ENCODE measurements around the gene AMOTL1.

AMOTL1 gene

DNA sequence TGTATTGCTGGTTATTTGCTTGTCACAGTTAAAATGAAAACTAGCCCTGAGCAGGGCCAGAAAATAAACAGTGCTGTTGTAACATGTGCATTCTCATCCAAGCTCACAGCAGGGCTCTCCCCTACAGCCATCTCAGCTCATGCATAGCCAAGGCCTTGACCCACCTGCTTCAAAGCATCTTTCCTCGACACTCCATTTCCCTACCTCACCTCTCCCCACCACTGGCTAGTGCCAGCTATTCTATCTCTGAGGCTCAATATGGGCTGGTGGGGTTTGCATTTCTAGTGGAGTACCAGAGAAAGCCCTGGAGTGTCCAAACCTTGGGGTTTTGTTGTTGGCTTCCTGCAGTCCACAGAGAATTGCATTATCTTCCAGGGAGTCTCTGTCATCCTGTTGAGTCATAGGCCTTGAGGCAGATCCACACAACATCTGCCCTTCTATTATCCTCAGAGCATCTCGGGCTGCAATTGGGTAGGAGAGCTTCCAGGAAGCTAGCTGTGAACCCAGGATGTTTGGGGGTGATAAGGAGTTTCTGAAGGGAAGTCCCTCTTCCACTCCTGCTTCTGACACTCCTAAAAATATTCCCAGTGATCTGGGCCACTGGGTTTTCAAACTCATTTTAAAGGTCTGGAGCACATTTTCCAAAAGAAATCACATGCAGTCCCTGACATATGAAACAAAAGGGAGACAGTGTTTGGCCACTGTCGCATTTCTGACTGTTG lies 36.1 kb upstream of the AMOTL1 start:
- Histone ChIP-seq H3K4me1 (ENCODE audit: control insufficient read depth, insufficient read depth, low read length) (peaks cover 9% of the 10 kb centered on the region), H3K9me3 (ENCODE audit: control insufficient read depth, insufficient read depth, low read length) (no peaks in the 10 kb centered on the region)

DNA sequence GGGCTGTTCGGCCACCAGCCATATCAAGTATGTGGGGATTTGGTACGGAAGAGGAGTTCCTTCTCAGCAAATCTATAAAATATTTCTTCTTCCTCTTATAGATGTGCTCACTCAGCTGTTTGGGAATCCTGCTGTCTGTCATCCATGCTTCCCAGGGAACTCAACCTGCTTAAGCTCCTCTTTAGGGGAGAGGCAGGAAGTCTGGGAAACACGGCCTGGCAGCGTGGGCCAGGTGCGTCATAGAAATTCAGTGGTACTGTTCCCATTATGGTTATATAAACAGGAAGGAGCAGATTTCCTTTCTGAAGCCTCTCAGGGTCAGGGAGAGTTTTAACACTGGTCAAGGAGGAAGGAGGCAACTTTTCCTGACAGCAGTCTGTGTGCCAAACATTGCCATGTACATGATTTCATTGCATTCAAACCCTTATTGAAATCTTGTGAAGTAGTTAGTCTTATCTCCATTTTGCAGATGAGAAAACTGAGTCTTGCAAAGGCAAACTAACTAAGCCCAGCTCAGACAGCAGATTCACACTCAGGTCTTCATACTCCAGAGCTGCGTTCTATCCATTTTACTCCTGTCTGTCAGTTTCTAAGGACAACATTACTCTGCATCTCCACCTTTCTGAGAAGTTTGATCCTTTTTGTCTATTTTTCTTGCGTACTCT lies 35.4 kb upstream of the AMOTL1 start:
- H3K4me1 ChIP-seq (ENCODE audit: control insufficient read depth, insufficient read depth, low read length): peaks cover 9% of the 10 kb centered on the region
- no peaks in the 10 kb centered on the region for H3K36me3 ChIP-seq (ENCODE audit: control insufficient read depth, insufficient read depth, low read length)
- no CpG with 5 or more reads among the region's 7 CpGs for WGBS (ENCODE audit: insufficient coverage, insufficient read length)
- no peak for DNase-seq (ENCODE audit: low read depth, low spot score)
- H3K4me3 ChIP-seq (ENCODE audit: low read length): no peak overlapping the region
- no peak overlapping the region for H3K27ac ChIP-seq (ENCODE audit: low read length)
- H3K9me3 ChIP-seq (ENCODE audit: control insufficient read depth, insufficient read depth, low read length): no peaks in the 10 kb centered on the region
- no peaks in the 10 kb centered on the region for H3K27me3 ChIP-seq (ENCODE audit: control insufficient read depth, insufficient read depth, low read length)

More for the DNA sequence above, 36.1 kb upstream of the AMOTL1 start:
- Histone ChIP-seq H3K36me3 (ENCODE audit: control insufficient read depth, insufficient read depth, low read length) (no peaks in the 10 kb centered on the region), H3K27ac (ENCODE audit: low read length) (no peak overlapping the region), H3K27me3 (ENCODE audit: control insufficient read depth, insufficient read depth, low read length) (no peaks in the 10 kb centered on the region), H3K4me3 (ENCODE audit: low read length) (no peak overlapping the region)
- no CpG with 5 or more reads among the region's 3 CpGs for WGBS (ENCODE audit: insufficient coverage, insufficient read length)
- DNase-seq (ENCODE audit: low read depth, low spot score): no peak

- no peak overlapping the region for H3K4me3 ChIP-seq (ENCODE audit: low read length)
- no peaks in the 10 kb centered on the region for H3K9me3 ChIP-seq (ENCODE audit: control insufficient read depth, insufficient read depth, low read length)
- peaks cover 13% of the 10 kb centered on the region for H3K4me1 ChIP-seq (ENCODE audit: control insufficient read depth, insufficient read depth, low read length)
- H3K36me3 ChIP-seq (ENCODE audit: control insufficient read depth, insufficient read depth, low read length): no peaks in the 10 kb centered on the region
- no peaks in the 10 kb centered on the region; the same call in 1 of the 2 replicates for H3K27me3 ChIP-seq (ENCODE audit: control insufficient read depth, insufficient read depth, low read length)
- peak overlapping the region; percentile 14 for H3K27ac ChIP-seq (ENCODE audit: low read length)
- peak; percentile 61 for DNase-seq (ENCODE audit: low read depth, low spot score)
- WGBS (ENCODE audit: insufficient coverage, insufficient read length): no CpG with 5 or more reads among the region's 4 CpGs
These were observed 33.4 kb upstream of the AMOTL1 start for GRCh38 chr11:94734563-94735275.

- H3K36me3 ChIP-seq (ENCODE audit: control insufficient read depth, insufficient read depth, low read length): no peaks in the 10 kb centered on the region
- WGBS (ENCODE audit: insufficient coverage, insufficient read length): no CpG with 5 or more reads among the region's 4 CpGs
- no peaks in the 10 kb centered on the region for H3K9me3 ChIP-seq (ENCODE audit: control insufficient read depth, insufficient read depth, low read length)
- H3K4me3 ChIP-seq (ENCODE audit: low read length): no peak overlapping the region
- no peaks in the 10 kb centered on the region; the same call in 1 of the 2 replicates for H3K27me3 ChIP-seq (ENCODE audit: control insufficient read depth, insufficient read depth, low read length)
- H3K4me1 ChIP-seq (ENCODE audit: control insufficient read depth, insufficient read depth, low read length): peaks cover 13% of the 10 kb centered on the region
- no peak overlapping the region for H3K27ac ChIP-seq (ENCODE audit: low read length)
- no peak for DNase-seq (ENCODE audit: low read depth, low spot score)
These were observed 32.2 kb upstream of the AMOTL1 start for GRCh38 chr11:94735907-94736306.

DNA sequence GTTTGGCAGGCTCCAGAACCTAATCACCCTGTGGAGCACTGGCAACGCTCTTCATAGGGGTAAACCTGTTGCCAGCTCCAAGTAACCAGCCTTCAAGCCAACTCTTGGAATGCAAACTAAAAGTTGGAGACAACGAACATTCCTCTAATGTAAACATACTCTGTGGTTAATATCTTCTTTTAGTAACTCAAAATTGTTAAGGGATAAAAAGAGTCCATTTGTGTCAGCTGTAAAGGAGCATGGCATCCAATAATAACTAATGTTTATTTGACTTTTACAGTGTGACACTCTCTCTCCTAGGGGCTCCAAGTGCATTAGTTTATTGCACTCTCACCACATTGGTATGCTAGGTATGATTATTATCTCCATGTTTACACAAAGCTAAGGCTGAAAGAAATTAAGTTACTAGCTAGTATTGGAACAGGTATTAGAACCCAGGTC lies 31.0 kb upstream of the AMOTL1 start:
- no peak overlapping the region for H3K27ac ChIP-seq (ENCODE audit: low read length)
- no peak for DNase-seq (ENCODE audit: low read depth, low spot score)
- no peak overlapping the region for H3K4me3 ChIP-seq (ENCODE audit: low read length)
- H3K36me3 ChIP-seq (ENCODE audit: control insufficient read depth, insufficient read depth, low read length): no peaks in the 10 kb centered on the region
- H3K27me3 ChIP-seq (ENCODE audit: control insufficient read depth, insufficient read depth, low read length): no peaks in the 10 kb centered on the region; the same call in 1 of the 2 replicates
- H3K9me3 ChIP-seq (ENCODE audit: control insufficient read depth, insufficient read depth, low read length): no peaks in the 10 kb centered on the region
- WGBS (ENCODE audit: insufficient coverage, insufficient read length): no CpG with 5 or more reads among the region's 2 CpGs
- H3K4me1 ChIP-seq (ENCODE audit: control insufficient read depth, insufficient read depth, low read length): peaks cover 11% of the 10 kb centered on the region

DNA sequence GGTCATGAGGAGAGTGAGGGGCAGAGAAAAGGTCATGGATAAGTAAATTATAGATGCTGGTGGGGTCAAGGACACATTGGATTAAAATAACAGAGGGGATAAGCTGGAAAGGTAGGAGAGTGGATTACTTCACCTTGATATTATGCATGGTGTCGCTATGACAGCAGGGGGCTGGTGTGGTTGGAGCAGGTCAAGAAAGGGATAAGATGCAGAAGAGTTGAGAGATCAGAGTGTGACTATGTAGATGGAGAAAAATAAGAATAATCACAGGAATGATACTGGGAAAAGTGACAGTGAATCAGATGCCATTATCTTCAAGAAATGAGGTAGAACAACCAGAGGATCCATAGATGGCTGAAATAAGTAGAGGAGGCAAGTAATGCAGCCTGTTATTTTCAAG lies 29.4 kb upstream of the AMOTL1 start:
- Histone ChIP-seq H3K27me3 (ENCODE audit: control insufficient read depth, insufficient read depth, low read length) (no peaks in the 10 kb centered on the region; the same call in 1 of the 2 replicates), H3K9me3 (ENCODE audit: control insufficient read depth, insufficient read depth, low read length) (no peaks in the 10 kb centered on the region), H3K4me1 (ENCODE audit: control insufficient read depth, insufficient read depth, low read length) (peaks cover 10% of the 10 kb centered on the region), H3K27ac (ENCODE audit: low read length) (no peak overlapping the region), H3K4me3 (ENCODE audit: low read length) (no peak overlapping the region), H3K36me3 (ENCODE audit: control insufficient read depth, insufficient read depth, low read length) (no peaks in the 10 kb centered on the region)
- no peak for DNase-seq (ENCODE audit: low read depth, low spot score)
- no CpG with 5 or more reads among the region's 1 CpG for WGBS (ENCODE audit: insufficient coverage, insufficient read length)

GRCh38 chr11:94739331-94739730 lies 28.8 kb upstream of the AMOTL1 start:
- Histone ChIP-seq H3K4me3 (ENCODE audit: low read length) (no peak overlapping the region), H3K27me3 (ENCODE audit: control insufficient read depth, insufficient read depth, low read length) (no peaks in the 10 kb centered on the region; the same call in 1 of the 2 replicates), H3K4me1 (ENCODE audit: control insufficient read depth, insufficient read depth, low read length) (peaks cover 10% of the 10 kb centered on the region), H3K9me3 (ENCODE audit: control insufficient read depth, insufficient read depth, low read length) (no peaks in the 10 kb centered on the region), H3K27ac (ENCODE audit: low read length) (no peak overlapping the region), H3K36me3 (ENCODE audit: control insufficient read depth, insufficient read depth, low read length) (no peaks in the 10 kb centered on the region)
- DNase-seq (ENCODE audit: low read depth, low spot score): no peak
- WGBS (ENCODE audit: insufficient coverage, insufficient read length): no CpG with 5 or more reads among the region's 2 CpGs

GRCh38 chr11:94740083-94741021 lies 27.8 kb upstream of the AMOTL1 start:
- DNase-seq (ENCODE audit: low read depth, low spot score): no peak
- no peak overlapping the region for H3K27ac ChIP-seq (ENCODE audit: low read length)
- WGBS (ENCODE audit: insufficient coverage, insufficient read length): no CpG with 5 or more reads among the region's 82 CpGs
- peak overlapping the region; percentile 24; the same call in 1 of the 2 replicates for H3K4me3 ChIP-seq (ENCODE audit: low read length)
- peaks cover 5% of the 10 kb centered on the region; the same call in 1 of the 2 replicates for H3K4me1 ChIP-seq (ENCODE audit: control insufficient read depth, insufficient read depth, low read length)
- H3K27me3 ChIP-seq (ENCODE audit: control insufficient read depth, insufficient read depth, low read length): no peaks in the 10 kb centered on the region; the same call in 1 of the 2 replicates
- no peaks in the 10 kb centered on the region for H3K9me3 ChIP-seq (ENCODE audit: control insufficient read depth, insufficient read depth, low read length)
- no peaks in the 10 kb centered on the region for H3K36me3 ChIP-seq (ENCODE audit: control insufficient read depth, insufficient read depth, low read length)

- no peak overlapping the region for H3K27ac ChIP-seq (ENCODE audit: low read length)
These were observed 27.0 kb upstream of the AMOTL1 start for GRCh38 chr11:94741022-94741679.

More at GRCh38 chr11:94741022-94741679, 27.0 kb upstream of the AMOTL1 start:
- Histone ChIP-seq H3K27me3 (ENCODE audit: control insufficient read depth, insufficient read depth, low read length) (no peaks in the 10 kb centered on the region; the same call in 1 of the 2 replicates), H3K4me3 (ENCODE audit: low read length) (peak overlapping the region; percentile 24; the same call in 1 of the 2 replicates), H3K36me3 (ENCODE audit: control insufficient read depth, insufficient read depth, low read length) (no peaks in the 10 kb centered on the region), H3K4me1 (ENCODE audit: control insufficient read depth, insufficient read depth, low read length) (peaks cover 5% of the 10 kb centered on the region; the same call in 1 of the 2 replicates), H3K9me3 (ENCODE audit: control insufficient read depth, insufficient read depth, low read length) (no peaks in the 10 kb centered on the region)
- DNase-seq (ENCODE audit: low read depth, low spot score): peak; percentile 55
- no CpG with 5 or more reads among the region's 35 CpGs for WGBS (ENCODE audit: insufficient coverage, insufficient read length)
